Astrocyte (in vitro differentiated cells and primary cell): ENCODE measurements around the gene ASB3. TPM values are rescaled to one million over a fixed set of nuclear protein-coding genes. Genes with fewer than 3 reads are reported as not detected.
A peak's percentile ranks its signal among the peaks of the same experiment; 100 is the strongest.
"Not testable (repeated sequence)": the region's sequence is repeated elsewhere in the genome, so short reads cannot be mapped to it uniquely, and the experiment has no call there.

Source experiments
- DNase-seq: peaks from one replicate; pipeline ENCODE4 v3.0.0-alpha.2; 2010; ENCODE audit warnings: low read depth
- FAIRE-seq: peaks from 2 replicates; lab custom pipeline; 2011; peaks lifted over from hg19 to GRCh38; lab: Jason Lieb, UNC
- H2AFZ ChIP-seq: 2 replicates; pipeline ENCODE4 v1.6.0; 2012; ENCODE audit warnings: low read depth, low read length, inconsistent platforms
- H3K27ac ChIP-seq: 2 replicates; pipeline ENCODE4 v1.5.1; 2011; ENCODE audit warnings: low read depth, low read length, inconsistent platforms
- H3K27me3 ChIP-seq: 2 replicates; pipeline ENCODE4 v1.6.0; 2011; ENCODE audit warnings: low read length, inconsistent platforms; ENCODE audit not compliant: insufficient read depth
- H3K36me3 ChIP-seq: 2 replicates; pipeline ENCODE4 v1.5.1; 2011; ENCODE audit warnings: low read length, inconsistent platforms; ENCODE audit not compliant: insufficient read depth
- H3K4me1 ChIP-seq: 2 replicates; pipeline ENCODE4 v1.5.1; 2011; ENCODE audit warnings: low read length, inconsistent platforms; ENCODE audit not compliant: insufficient read depth
- H3K4me2 ChIP-seq: 2 replicates; pipeline ENCODE4 v1.6.0; 2012; ENCODE audit warnings: low read length, inconsistent platforms
- H3K4me3 ChIP-seq: 2 replicates; pipeline ENCODE4 v1.5.1; 2011; ENCODE audit warnings: low read depth, mild to moderate bottlenecking, low read length, inconsistent platforms; ENCODE audit not compliant: insufficient read depth
- H3K79me2 ChIP-seq: 2 replicates; pipeline ENCODE4 v1.6.0; 2012; ENCODE audit warnings: mild to moderate bottlenecking, low read length, inconsistent platforms; ENCODE audit not compliant: insufficient read depth
- H3K9ac ChIP-seq: 2 replicates; pipeline ENCODE4 v1.6.0; 2012; ENCODE audit warnings: mild to moderate bottlenecking, low read length, inconsistent platforms
- H3K9me3 ChIP-seq: 2 replicates; pipeline ENCODE4 v1.5.1; 2012; ENCODE audit warnings: low read depth, mild to moderate bottlenecking, low read length, inconsistent platforms; ENCODE audit not compliant: insufficient read depth
- H4K20me1 ChIP-seq: 2 replicates; pipeline ENCODE4 v1.6.0; 2012; ENCODE audit warnings: low read length, inconsistent platforms; ENCODE audit not compliant: insufficient read depth
- H3K27ac Mint-ChIP-seq: one replicate; pipeline ENCODE4 v1.8.0; 2021; ENCODE audit warnings: mild to moderate bottlenecking, mixed read lengths; ENCODE audit not compliant: unreplicated experiment
- H3K27me3 Mint-ChIP-seq: one replicate; pipeline ENCODE4 v1.8.0; 2021; ENCODE audit warnings: low read depth, mixed read lengths; ENCODE audit not compliant: unreplicated experiment
- H3K36me3 Mint-ChIP-seq: one replicate; pipeline ENCODE4 v1.8.0; 2021; ENCODE audit warnings: low read depth, mixed read lengths; ENCODE audit not compliant: unreplicated experiment
- H3K4me1 Mint-ChIP-seq: one replicate; pipeline ENCODE4 v1.8.0; 2021; ENCODE audit warnings: low read depth, mixed read lengths; ENCODE audit not compliant: unreplicated experiment
- H3K4me3 Mint-ChIP-seq: one replicate; pipeline ENCODE4 v1.8.0; 2021; ENCODE audit warnings: mild to moderate bottlenecking, moderate library complexity, mixed read lengths; ENCODE audit not compliant: unreplicated experiment
- H3K9me3 Mint-ChIP-seq: one replicate; pipeline ENCODE4 v1.8.0; 2021; ENCODE audit warnings: mild to moderate bottlenecking, mixed read lengths; ENCODE audit not compliant: unreplicated experiment
- EZH2 ChIP-seq: IDR thresholded peaks from 2 replicates; pipeline ENCODE4 v1.6.1; 2012; ENCODE audit warnings: mild to moderate bottlenecking, low read length, inconsistent platforms; ENCODE audit not compliant: insufficient read depth
- total RNA-seq: library from RNA; stranded (reverse); gene quantifications from 2 replicates; pipeline ENCODE4 v1.2.1, GENCODE V29; 2021
- TF ChIP-seq, protein P1 (sequence below): IDR thresholded peaks from 2 replicates; pipeline ENCODE4 v1.5.1; 2011; ENCODE audit warnings: low read depth, mild to moderate bottlenecking, inconsistent platforms, low read length, moderate library complexity; ENCODE audit not compliant: insufficient read depth

The ASB3 gene
- total RNA-seq, 1 donor from 2014 or later = 26.4 TPM

DNA sequence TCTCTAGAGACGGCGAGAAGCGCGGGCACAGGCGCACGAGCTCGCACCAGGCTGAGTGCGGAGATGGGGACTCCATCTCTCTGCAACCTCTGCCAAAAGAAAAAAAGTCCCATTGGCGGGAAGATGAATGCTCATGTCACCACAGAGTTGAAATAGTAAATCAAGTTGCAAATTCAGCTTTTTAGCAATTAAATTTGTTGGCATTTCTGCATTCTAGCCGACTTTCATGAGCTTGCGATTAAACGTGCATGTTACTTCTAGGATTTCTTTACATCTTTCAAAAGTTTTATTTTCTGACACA lies 18.6 kb downstream of the ASB3 start:
- TF ChIP-seq EZH2 = no peak
- TF ChIP-seq, protein P1, sequence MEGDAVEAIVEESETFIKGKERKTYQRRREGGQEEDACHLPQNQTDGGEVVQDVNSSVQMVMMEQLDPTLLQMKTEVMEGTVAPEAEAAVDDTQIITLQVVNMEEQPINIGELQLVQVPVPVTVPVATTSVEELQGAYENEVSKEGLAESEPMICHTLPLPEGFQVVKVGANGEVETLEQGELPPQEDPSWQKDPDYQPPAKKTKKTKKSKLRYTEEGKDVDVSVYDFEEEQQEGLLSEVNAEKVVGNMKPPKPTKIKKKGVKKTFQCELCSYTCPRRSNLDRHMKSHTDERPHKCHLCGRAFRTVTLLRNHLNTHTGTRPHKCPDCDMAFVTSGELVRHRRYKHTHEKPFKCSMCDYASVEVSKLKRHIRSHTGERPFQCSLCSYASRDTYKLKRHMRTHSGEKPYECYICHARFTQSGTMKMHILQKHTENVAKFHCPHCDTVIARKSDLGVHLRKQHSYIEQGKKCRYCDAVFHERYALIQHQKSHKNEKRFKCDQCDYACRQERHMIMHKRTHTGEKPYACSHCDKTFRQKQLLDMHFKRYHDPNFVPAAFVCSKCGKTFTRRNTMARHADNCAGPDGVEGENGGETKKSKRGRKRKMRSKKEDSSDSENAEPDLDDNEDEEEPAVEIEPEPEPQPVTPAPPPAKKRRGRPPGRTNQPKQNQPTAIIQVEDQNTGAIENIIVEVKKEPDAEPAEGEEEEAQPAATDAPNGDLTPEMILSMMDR = no peak
- no peak for DNase-seq
- Histone ChIP-seq H3K27me3 (no peaks in the 10 kb centered on the region), H4K20me1 (no peaks in the 10 kb centered on the region), H3K4me1 (peaks cover 5% of the 10 kb centered on the region), H2AFZ (peak overlapping the region; percentile 95), H3K27ac (peak overlapping the region; percentile 62), H3K4me3 (peak overlapping the region; percentile 89), H3K9me3 (no peaks in the 10 kb centered on the region), H3K9ac (peak overlapping the region; percentile 91), H3K79me2 (peaks cover 50% of the 10 kb centered on the region), H3K4me2 (peak overlapping the region; percentile 90), H3K36me3 (peaks cover under 1% of the 10 kb centered on the region)
- no peaks in the 10 kb centered on the region for H3K4me1 Mint-ChIP-seq
- no peaks in the 10 kb centered on the region for H3K9me3 Mint-ChIP-seq
- FAIRE-seq = no peak
- no peaks in the 10 kb centered on the region for H3K27me3 Mint-ChIP-seq
- peak overlapping the region; percentile 53 for H3K27ac Mint-ChIP-seq
- peak overlapping the region; percentile 90 for H3K4me3 Mint-ChIP-seq
- no peaks in the 10 kb centered on the region for H3K36me3 Mint-ChIP-seq

DNA sequence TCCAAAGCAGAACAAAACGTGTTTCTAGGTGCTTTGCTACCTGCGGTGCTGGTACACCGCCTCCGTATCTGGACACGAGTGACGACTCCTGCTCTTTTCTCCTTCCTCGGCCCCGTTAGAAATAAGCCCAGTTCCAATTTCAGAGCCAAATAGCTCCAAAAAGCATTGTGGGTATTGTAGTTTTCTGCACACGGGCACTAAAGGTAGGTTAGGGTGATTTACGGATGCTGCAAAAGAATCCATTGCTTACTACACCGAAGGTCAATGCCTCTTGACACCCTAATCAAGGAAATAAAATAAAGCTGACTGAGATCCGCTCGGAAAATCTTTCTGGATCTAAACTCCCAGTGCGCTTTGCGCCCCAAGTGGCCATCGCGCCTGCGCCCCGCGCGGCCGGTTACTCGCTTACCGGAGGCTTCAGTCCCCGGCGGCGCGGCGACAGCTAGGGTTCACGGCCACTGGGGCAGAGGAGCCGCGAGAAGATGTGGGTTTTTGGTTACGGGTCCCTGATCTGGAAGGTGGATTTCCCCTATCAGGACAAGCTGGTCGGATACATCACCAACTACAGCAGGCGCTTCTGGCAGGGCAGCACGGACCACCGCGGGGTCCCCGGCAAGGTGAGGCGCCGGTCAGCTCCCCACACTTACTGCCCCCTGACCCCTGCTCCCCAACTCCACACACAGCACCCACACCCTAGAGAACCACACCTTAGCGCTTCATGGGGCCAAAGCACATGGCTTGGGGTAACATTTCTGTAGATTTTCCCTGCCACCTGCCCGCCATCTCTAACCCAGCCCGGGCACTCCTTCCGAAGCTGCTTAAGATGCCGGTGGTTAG lies 19.1 kb downstream of the ASB3 start, which contains the start of gene CHAC2:
Gene CHAC2 (plus strand): TSS at position 400 of the 837 bp plus-strand sequence. CDS start 83 bp downstream, at position 483.
- no peaks in the 10 kb centered on the region for H3K27me3 ChIP-seq
- DNase-seq = peak; percentile 69
- no peaks in the 10 kb centered on the region for H3K36me3 Mint-ChIP-seq
- H3K4me1 Mint-ChIP-seq = no peaks in the 10 kb centered on the region
- peaks cover 5% of the 10 kb centered on the region for H3K4me1 ChIP-seq
- H3K4me2 ChIP-seq = peak within 1 kb of the TSS; percentile 90
- H3K9ac ChIP-seq = peak within 1 kb of the TSS; percentile 91
- peak within 1 kb of the TSS; percentile 53 for H3K27ac Mint-ChIP-seq
- H3K36me3 ChIP-seq = peaks cover 6% of the 10 kb centered on the region
- no peaks in the 10 kb centered on the region for H3K9me3 Mint-ChIP-seq
- H3K4me3 Mint-ChIP-seq = peak within 1 kb of the TSS; percentile 90
- peak; percentile 60 for FAIRE-seq
- peak within 1 kb of the TSS; percentile 62 for H3K27ac ChIP-seq
- H3K79me2 ChIP-seq = peaks cover 45% of the 10 kb centered on the region
- peak within 1 kb of the TSS; percentile 89 for H3K4me3 ChIP-seq
- peak within 1 kb of the TSS; percentile 95 for H2AFZ ChIP-seq
- H4K20me1 ChIP-seq = no peaks in the 10 kb centered on the region
- TF ChIP-seq, protein P1 = no peak
- TF ChIP-seq EZH2 = no peak
- no peaks in the 10 kb centered on the region for H3K27me3 Mint-ChIP-seq
- H3K9me3 ChIP-seq = no peaks in the 10 kb centered on the region

DNA sequence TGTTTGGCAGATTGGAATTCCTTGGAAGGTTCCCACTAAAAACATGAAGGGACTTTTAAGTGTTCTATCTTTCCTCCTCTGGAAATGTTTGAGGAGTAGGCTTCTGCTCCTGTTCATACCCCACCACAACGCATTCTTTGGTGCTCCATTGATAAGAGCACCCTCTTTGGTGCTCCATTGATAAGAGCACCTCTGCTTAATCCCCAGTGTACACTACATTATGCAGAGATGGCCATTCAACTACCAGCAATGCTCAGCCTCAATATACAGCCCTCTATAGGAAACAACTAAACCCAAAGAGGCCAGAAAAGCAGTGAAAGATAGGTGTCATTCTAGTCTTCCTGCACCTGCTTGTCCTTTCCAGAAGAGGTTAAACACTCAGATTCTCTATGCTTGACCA lies 21.0 kb downstream of the ASB3 start:
- no peak overlapping the region for H3K9ac ChIP-seq
- H3K4me1 Mint-ChIP-seq = no peaks in the 10 kb centered on the region
- no peak overlapping the region for H3K4me3 Mint-ChIP-seq
- H3K27me3 Mint-ChIP-seq = no peaks in the 10 kb centered on the region
- DNase-seq (no peak), FAIRE-seq (no peak)
- no peaks in the 10 kb centered on the region for H3K9me3 ChIP-seq
- no peaks in the 10 kb centered on the region for H3K27me3 ChIP-seq
- H3K36me3 Mint-ChIP-seq = peaks cover 5% of the 10 kb centered on the region
- H3K27ac Mint-ChIP-seq = no peak overlapping the region
- peaks cover 12% of the 10 kb centered on the region for H3K36me3 ChIP-seq
- H3K9me3 Mint-ChIP-seq = no peaks in the 10 kb centered on the region
- H3K79me2 ChIP-seq = peaks cover 40% of the 10 kb centered on the region
- H3K27ac ChIP-seq = no peak overlapping the region
- H2AFZ ChIP-seq = no peak overlapping the region
- H3K4me3 ChIP-seq = no peak overlapping the region
- H4K20me1 ChIP-seq = no peaks in the 10 kb centered on the region
- no peak overlapping the region for H3K4me2 ChIP-seq
- TF ChIP-seq, protein P1 = no peak
- TF ChIP-seq EZH2 = no peak
- H3K4me1 ChIP-seq = peaks cover 5% of the 10 kb centered on the region

DNA sequence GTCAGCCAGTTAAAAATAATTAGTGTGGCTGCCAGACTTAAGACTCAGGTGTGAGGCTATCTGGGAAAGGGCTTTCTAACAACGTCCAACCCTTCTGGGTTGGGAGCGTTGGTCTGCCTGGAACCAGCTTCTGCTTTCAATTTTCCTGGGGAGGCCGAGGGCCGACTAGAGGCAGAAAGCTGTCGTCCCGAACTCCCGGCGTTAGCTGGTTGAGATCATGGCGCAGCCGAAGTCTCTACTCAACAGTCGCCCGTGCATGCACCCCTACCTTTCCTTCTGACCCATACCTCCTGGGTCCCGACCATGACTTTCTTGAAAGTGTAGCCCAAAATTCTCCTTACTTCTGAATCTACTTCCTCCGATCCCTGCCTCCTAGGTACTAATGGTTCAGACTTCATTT lies 29.5 kb downstream of the ASB3 start:
- H3K9me3 Mint-ChIP-seq, H3K79me2 ChIP-seq, H3K4me2 ChIP-seq, H3K27ac ChIP-seq, H3K4me1 ChIP-seq, H3K9ac ChIP-seq, H3K27me3 ChIP-seq, FAIRE-seq, H3K9me3 ChIP-seq, H2AFZ ChIP-seq, DNase-seq, H3K27ac Mint-ChIP-seq, H3K4me3 Mint-ChIP-seq, H3K4me3 ChIP-seq, H3K4me1 Mint-ChIP-seq, H4K20me1 ChIP-seq, H3K36me3 ChIP-seq, H3K27me3 Mint-ChIP-seq: not testable (repeated sequence)
- peaks cover 21% of the 10 kb centered on the region for H3K36me3 Mint-ChIP-seq
